PFSK-1 (cell line): Measurements from ENCODE around the gene CAMKMT.

Source experiments
- FOXP2 ChIP-seq: optimal IDR thresholded peaks from 2 replicates; pipeline ENCODE3; 2011; ENCODE audit warnings: borderline replicate concordance, control low read depth, inconsistent platforms; ENCODE audit not compliant: insufficient read depth; ENCODE audit errors: extremely low read length, extremely low read depth
- POLR2AphosphoS5 ChIP-seq: IDR thresholded peaks from 2 replicates; pipeline ENCODE4 v1.6.1; 2012; ENCODE audit warnings: low read depth, mild to moderate bottlenecking, control low read depth, low read length, moderate library complexity
- SIN3A ChIP-seq: IDR thresholded peaks from 2 replicates; pipeline ENCODE4 v1.6.1; 2012; ENCODE audit warnings: mild to moderate bottlenecking, low read length, moderate library complexity, borderline replicate concordance; ENCODE audit not compliant: insufficient read depth
- TAF1 ChIP-seq: IDR thresholded peaks from 2 replicates; pipeline ENCODE4 v1.6.1; 2012; ENCODE audit warnings: low read length, control low read depth, borderline replicate concordance; ENCODE audit not compliant: insufficient read depth
- TF ChIP-seq, protein P1 (sequence below), 2 experiments: IDR thresholded peaks; 2 replicates each; pipeline versions ENCODE4 v1.6.1 to v1.8.0; 2011 to 2012; ENCODE audit warnings: low read depth in 2 of 2, low read length in 2 of 2, control low read depth in 1 of 2, inconsistent platforms in 1 of 2, mild to moderate bottlenecking in 1 of 2, moderate library complexity in 1 of 2; ENCODE audit not compliant: insufficient read depth in 1 of 2

- no peak for TF ChIP-seq POLR2AphosphoS5
- TF ChIP-seq, protein P1, sequence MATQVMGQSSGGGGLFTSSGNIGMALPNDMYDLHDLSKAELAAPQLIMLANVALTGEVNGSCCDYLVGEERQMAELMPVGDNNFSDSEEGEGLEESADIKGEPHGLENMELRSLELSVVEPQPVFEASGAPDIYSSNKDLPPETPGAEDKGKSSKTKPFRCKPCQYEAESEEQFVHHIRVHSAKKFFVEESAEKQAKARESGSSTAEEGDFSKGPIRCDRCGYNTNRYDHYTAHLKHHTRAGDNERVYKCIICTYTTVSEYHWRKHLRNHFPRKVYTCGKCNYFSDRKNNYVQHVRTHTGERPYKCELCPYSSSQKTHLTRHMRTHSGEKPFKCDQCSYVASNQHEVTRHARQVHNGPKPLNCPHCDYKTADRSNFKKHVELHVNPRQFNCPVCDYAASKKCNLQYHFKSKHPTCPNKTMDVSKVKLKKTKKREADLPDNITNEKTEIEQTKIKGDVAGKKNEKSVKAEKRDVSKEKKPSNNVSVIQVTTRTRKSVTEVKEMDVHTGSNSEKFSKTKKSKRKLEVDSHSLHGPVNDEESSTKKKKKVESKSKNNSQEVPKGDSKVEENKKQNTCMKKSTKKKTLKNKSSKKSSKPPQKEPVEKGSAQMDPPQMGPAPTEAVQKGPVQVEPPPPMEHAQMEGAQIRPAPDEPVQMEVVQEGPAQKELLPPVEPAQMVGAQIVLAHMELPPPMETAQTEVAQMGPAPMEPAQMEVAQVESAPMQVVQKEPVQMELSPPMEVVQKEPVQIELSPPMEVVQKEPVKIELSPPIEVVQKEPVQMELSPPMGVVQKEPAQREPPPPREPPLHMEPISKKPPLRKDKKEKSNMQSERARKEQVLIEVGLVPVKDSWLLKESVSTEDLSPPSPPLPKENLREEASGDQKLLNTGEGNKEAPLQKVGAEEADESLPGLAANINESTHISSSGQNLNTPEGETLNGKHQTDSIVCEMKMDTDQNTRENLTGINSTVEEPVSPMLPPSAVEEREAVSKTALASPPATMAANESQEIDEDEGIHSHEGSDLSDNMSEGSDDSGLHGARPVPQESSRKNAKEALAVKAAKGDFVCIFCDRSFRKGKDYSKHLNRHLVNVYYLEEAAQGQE (IDR thresholded peaks at IDR 0.05; ENCODE audit: insufficient read depth in 1 of 2, low read depth in 2 of 2, low read length in 2 of 2) = no peak
- TF ChIP-seq TAF1 = no peak
- no peak for TF ChIP-seq SIN3A
- no peak for TF ChIP-seq FOXP2
Observed at GRCh38 chr2:44758591-44758990, 396.8 kb downstream of the CAMKMT start.
